Colonic mucosa (tissue), 4 donors: ENCODE measurements around the gene RFXAP. TPM values are rescaled to one million over a fixed set of nuclear protein-coding genes. Genes with fewer than 3 reads are reported as not detected.

Experiments used
- DNase-seq: peaks from one replicate; pipeline ENCODE4 v3.0.0-alpha.2; 2020
- H3K27ac ChIP-seq: fragments of 200-600 bp; one replicate; pipeline ENCODE4 v1.8.0; 2021
- H3K27me3 ChIP-seq: fragments of 200-600 bp; one replicate; pipeline ENCODE4 v1.8.0; 2021
- H3K36me3 ChIP-seq: fragments of 200-600 bp; one replicate; pipeline ENCODE4 v1.8.0; 2021
- H3K4me1 ChIP-seq: fragments of 200-600 bp; one replicate; pipeline ENCODE4 v1.8.0; 2021; ENCODE audit warnings: mild to moderate bottlenecking
- H3K4me3 ChIP-seq: fragments of 200-600 bp; one replicate; pipeline ENCODE4 v1.8.0; 2021
- H3K9ac ChIP-seq, 2 donors: one replicate each; pipeline ENCODE4 v1.7.0; 2013; ENCODE audit warnings: control low read depth in 2 of 2, low read depth in 2 of 2, low read length in 2 of 2
- H3K9me3 ChIP-seq: fragments of 200-600 bp; one replicate; pipeline ENCODE4 v1.8.0; 2021
- intact Hi-C: fragments of 100-400 bp; cut with DNase I; formaldehyde crosslinking; loops from one replicate; pipeline ENCODE4 v1.14.1; 2022
- total RNA-seq, 2 donors: library from RNA; stranded (reverse); fragmentation: NEBNext Ultra II Directional in 1 of 2; extraction: Animal tissue kit (Norgen Biotek cat#: 25700) in 1 of 2; gene quantifications; one replicate each; pipeline ENCODE4 v1.2.1, GENCODE V29; 2021
- TF ChIP-seq, protein P1 (sequence below): fragments of 200-600 bp; IDR thresholded peaks from one replicate; pipeline ENCODE4 v1.8.0; 2022; ENCODE audit warnings: antibody characterized with exemption, mild to moderate bottlenecking
- donor health status: healthy.
- donor health status: DM: no; HTN: no; CAD: no.
- donor health status: DM: no; HTN: no; CAD: no.

Gene RFXAP
- total RNA-seq, 2 donors from 2014 or later, result 2.4 to 3.0 TPM

DNA sequence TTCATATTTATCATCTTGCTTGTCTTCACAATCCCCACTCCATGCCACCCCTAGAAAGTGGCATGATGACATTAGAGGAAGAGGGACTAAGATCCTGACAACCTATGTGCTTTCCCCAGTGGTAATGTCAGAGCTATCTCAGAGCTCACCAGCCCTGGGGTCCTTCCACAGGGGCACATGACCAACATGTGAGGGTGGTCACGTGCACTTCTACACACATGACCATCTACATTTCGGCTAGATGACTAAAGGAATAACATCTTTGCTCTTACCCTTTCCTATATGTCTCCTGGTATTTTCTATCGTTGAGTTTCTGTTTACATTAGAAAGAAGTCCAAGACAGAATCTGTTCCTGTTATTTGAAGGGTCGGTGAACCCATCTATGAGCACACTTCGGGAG is 46.2 kb downstream of the RFXAP start:
- intact Hi-C loops, result no loop called here
- no peaks in the 10 kb centered on the region for H3K36me3 ChIP-seq
- H3K9ac ChIP-seq, result no peak overlapping the region

DNA sequence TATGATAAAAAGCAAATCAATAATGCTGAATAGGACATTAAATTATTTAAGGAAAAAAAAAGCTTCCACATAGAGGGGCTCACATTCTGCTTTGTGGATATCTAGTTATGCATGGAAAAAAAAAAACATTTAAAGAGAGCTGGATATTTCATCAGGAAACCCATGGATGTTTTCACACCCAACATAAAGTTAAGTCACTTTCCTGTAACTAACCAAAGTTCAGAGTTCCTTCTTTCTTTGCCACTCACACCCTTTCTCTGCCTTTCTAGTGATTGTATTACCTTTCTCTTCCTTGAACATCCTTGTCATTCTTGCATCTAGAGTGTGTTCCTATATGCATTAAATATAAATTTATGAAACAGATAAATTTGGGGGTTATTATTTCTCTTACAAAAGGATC is 47.2 kb downstream of the RFXAP start:
- Histone ChIP-seq H3K9ac (no peak overlapping the region), H3K27me3 (no peaks in the 10 kb centered on the region), H3K4me1 (no peaks in the 10 kb centered on the region), H3K36me3 (no peaks in the 10 kb centered on the region), H3K27ac (no peak overlapping the region), H3K4me3 (no peak overlapping the region), H3K9me3 (no peaks in the 10 kb centered on the region)
- TF ChIP-seq, protein P1, sequence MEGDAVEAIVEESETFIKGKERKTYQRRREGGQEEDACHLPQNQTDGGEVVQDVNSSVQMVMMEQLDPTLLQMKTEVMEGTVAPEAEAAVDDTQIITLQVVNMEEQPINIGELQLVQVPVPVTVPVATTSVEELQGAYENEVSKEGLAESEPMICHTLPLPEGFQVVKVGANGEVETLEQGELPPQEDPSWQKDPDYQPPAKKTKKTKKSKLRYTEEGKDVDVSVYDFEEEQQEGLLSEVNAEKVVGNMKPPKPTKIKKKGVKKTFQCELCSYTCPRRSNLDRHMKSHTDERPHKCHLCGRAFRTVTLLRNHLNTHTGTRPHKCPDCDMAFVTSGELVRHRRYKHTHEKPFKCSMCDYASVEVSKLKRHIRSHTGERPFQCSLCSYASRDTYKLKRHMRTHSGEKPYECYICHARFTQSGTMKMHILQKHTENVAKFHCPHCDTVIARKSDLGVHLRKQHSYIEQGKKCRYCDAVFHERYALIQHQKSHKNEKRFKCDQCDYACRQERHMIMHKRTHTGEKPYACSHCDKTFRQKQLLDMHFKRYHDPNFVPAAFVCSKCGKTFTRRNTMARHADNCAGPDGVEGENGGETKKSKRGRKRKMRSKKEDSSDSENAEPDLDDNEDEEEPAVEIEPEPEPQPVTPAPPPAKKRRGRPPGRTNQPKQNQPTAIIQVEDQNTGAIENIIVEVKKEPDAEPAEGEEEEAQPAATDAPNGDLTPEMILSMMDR, result no peak
- DNase-seq, result no peak
- intact Hi-C loops, result no loop called here

More for the DNA sequence above, 46.2 kb downstream of the RFXAP start:
- TF ChIP-seq, protein P1, result no peak
- DNase-seq, result no peak
- Histone ChIP-seq H3K4me3 (no peak overlapping the region), H3K27me3 (no peaks in the 10 kb centered on the region), H3K4me1 (no peaks in the 10 kb centered on the region), H3K27ac (no peak overlapping the region), H3K9me3 (no peaks in the 10 kb centered on the region)

DNA sequence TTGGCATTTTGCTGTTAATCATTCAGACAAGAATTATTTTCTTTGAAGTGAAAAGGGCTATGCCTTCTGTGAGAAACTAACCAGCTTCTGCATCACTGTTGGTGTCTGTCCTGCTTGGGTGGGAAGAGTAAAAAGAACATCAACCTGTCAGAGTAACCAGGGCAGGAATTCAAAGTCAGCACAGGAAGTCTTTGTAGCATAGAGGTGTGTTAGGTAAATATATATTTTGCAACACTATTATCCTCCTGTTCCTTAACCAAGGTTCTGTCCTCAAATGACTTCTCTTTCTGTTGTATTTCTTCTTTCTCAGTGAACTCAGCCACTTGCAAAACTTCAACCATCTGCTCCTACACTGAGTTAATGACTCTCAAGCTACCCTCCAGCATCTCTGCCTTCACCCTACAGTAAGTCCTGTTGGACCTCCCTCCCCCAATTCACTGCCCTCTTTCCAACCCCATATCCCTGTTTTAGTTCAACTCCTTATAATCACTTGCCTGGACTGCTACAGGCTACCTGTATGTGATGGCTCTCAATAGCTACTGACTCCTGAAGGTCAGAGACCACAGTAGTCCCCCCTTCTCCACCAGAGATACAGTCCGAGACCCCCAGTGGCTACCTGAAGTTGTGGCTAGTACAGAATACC is 51.1 kb downstream of the RFXAP start:
- H3K9ac ChIP-seq, result no peak overlapping the region
- TF ChIP-seq, protein P1, result no peak
- no peak overlapping the region for H3K4me3 ChIP-seq
- H3K4me1 ChIP-seq, result no peaks in the 10 kb centered on the region
- H3K27ac ChIP-seq, result no peak overlapping the region
- no peaks in the 10 kb centered on the region for H3K36me3 ChIP-seq
- H3K9me3 ChIP-seq, result no peaks in the 10 kb centered on the region
- no peaks in the 10 kb centered on the region for H3K27me3 ChIP-seq
- no peak for DNase-seq
- intact Hi-C loops, result no loop called here

DNA sequence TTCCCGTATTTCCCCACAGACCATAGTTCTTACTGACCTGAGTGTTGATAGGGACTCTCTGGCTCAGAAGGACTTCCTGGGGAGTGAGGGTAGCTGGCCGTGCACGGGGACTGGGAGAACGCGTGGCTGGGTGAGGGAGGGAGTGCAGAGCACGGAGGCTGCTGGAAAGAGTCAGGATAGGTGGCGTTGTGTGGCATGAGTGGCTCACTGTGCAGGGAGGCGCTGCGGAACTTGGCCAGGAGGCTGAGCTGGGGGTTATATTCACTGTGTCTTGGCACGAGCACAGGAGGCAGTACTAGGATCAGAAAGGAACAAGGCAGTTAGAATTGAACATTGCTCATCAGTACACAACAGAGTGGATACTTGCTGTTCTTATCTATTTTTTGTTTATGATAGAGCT is 53.6 kb downstream of the RFXAP start:
- Histone ChIP-seq H3K36me3 (no peaks in the 10 kb centered on the region), H3K27me3 (no peaks in the 10 kb centered on the region), H3K27ac (no peak overlapping the region), H3K9ac (no peak overlapping the region), H3K4me3 (no peak overlapping the region), H3K4me1 (no peaks in the 10 kb centered on the region), H3K9me3 (no peaks in the 10 kb centered on the region)
- DNase-seq, result peak; percentile 29
- TF ChIP-seq, protein P1, result no peak
- intact Hi-C loops, result no loop called here

DNA sequence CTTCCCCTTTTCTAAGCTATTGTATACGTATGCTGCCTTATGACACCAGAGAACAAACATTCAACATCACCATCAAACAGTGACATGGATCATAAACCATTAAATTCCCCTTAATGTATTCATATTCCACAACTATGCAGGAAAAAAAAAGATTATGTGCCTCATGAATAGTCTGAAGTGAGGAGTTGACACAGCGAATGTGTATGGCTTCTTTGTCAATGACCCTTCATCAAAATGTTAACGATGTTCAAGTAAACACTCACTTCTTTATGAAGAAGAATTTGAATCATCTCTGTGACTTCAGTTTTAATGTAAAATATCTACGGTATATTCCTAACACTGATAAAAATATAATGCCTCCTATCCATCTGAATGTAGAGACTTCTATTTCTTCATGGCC is 56.4 kb downstream of the RFXAP start:
- Histone ChIP-seq H3K36me3 (no peaks in the 10 kb centered on the region), H3K9me3 (no peaks in the 10 kb centered on the region), H3K4me3 (no peak overlapping the region), H3K4me1 (no peaks in the 10 kb centered on the region), H3K9ac (no peak overlapping the region), H3K27ac (no peak overlapping the region), H3K27me3 (no peaks in the 10 kb centered on the region)
- intact Hi-C loops, result no loop called here
- TF ChIP-seq, protein P1, result no peak
- DNase-seq, result no peak
